Measurements from ENCODE around the gene MORC3. TPM values are rescaled to one million over a fixed set of nuclear protein-coding genes. Genes with fewer than 3 reads are reported as not detected.
"Not testable (repeated sequence)": the region's sequence is repeated elsewhere in the genome, so short reads cannot be mapped to it uniquely, and the experiment has no call there.

Gene MORC3
- total and polyA plus RNA-seq, 12 donors, result 12.5 to 32.4 (median 23.6) TPM

GRCh38 chr21:36282568-36283230 lies 37.3 kb upstream of the MORC3 start:
- Histone ChIP-seq H3K4me3 (no peak overlapping the region), H3K27me3 (no peaks in the 10 kb centered on the region), H3K9me3 (replicated peaks in 1 of 3) (no peaks in the 10 kb centered on the region), H3K27ac (no peak overlapping the region), H3K4me1 (replicated peaks in 1 of 2) (no peaks in the 10 kb centered on the region), H3K36me3 (replicated peaks in 1 of 2) (peaks cover 0 to 4% of the 10 kb centered on the region in 2 donors)
- TF ChIP-seq CTCF (IDR thresholded peaks at IDR 0.05) (no peak), POLR2A (IDR thresholded peaks at IDR 0.05) (no peak)
- no peak for DNase-seq
- intact Hi-C loops (cut with DNase I), result no loop called here
- 81 to 93% (median 87%) methylated on average over 10 of the region's 10 CpGs for WGBS, 4 donors

- H3K27ac ChIP-seq; H3K36me3 ChIP-seq (replicated peaks in 1 of 2); H3K4me1 ChIP-seq (replicated peaks in 1 of 2); H3K9me3 ChIP-seq (replicated peaks in 1 of 3); H3K27me3 ChIP-seq; DNase-seq; intact Hi-C loops (cut with DNase I); H3K4me3 ChIP-seq: not testable (repeated sequence)
- WGBS, 4 donors, result 86 to 96% (median 91%) methylated on average over 9 of the region's 9 CpGs
Measured at GRCh38 chr21:36283231-36283622, 36.8 kb upstream of the MORC3 start.

GRCh38 chr21:36288651-36289243 lies 31.2 kb upstream of the MORC3 start:
- DNase-seq, result no peak
- WGBS, 4 donors, result 78 to 82% (median 81%) methylated on average over 8 of the region's 8 CpGs
- Histone ChIP-seq H3K27me3 (no peaks in the 10 kb centered on the region), H3K4me3 (no peak overlapping the region), H3K36me3 (replicated peaks in 1 of 2) (peaks cover 0 to 7% of the 10 kb centered on the region in 2 donors), H3K27ac (no peak overlapping the region), H3K9me3 (replicated peaks in 1 of 3) (no peaks in the 10 kb centered on the region), H3K4me1 (replicated peaks in 1 of 2) (no peaks in the 10 kb centered on the region)
- TF ChIP-seq CTCF (IDR thresholded peaks at IDR 0.05), result no peak
- no peak for TF ChIP-seq POLR2A (IDR thresholded peaks at IDR 0.05)
- intact Hi-C loops (cut with DNase I), result no loop called here

GRCh38 chr21:36291509-36291908 lies 28.5 kb upstream of the MORC3 start:
- intact Hi-C loops (cut with DNase I), result no loop called here
- no peaks in the 10 kb centered on the region for H3K27me3 ChIP-seq
- WGBS, 4 donors, result 70 to 93% (median 85%) methylated on average over 8 of the region's 8 CpGs
- no peaks in the 10 kb centered on the region for H3K4me1 ChIP-seq (replicated peaks in 1 of 2)
- TF ChIP-seq POLR2A (IDR thresholded peaks at IDR 0.05) (no peak), CTCF (IDR thresholded peaks at IDR 0.05) (no peak)
- H3K9me3 ChIP-seq (replicated peaks in 1 of 3), result no peaks in the 10 kb centered on the region
- DNase-seq, result no peak
- H3K36me3 ChIP-seq (replicated peaks in 1 of 2), result peaks cover 0 to 7% of the 10 kb centered on the region in 2 donors
- H3K27ac ChIP-seq, result no peak overlapping the region
- no peak overlapping the region for H3K4me3 ChIP-seq
